GM21717 (cell line): ENCODE results near the gene GNAI1.
"Not testable (repeated sequence)": the region's sequence is repeated elsewhere in the genome, so short reads cannot be mapped to it uniquely, and the experiment has no call there.

ENCODE experiments used
- ATAC-seq: cut with Tn5 transposase; IDR thresholded peaks from one replicate; pipeline ENCODE4 v1.9.1; 2021; ENCODE audit warnings: mild to moderate bottlenecking, moderate library complexity; ENCODE audit not compliant: unreplicated experiment

GNAI1 gene

DNA sequence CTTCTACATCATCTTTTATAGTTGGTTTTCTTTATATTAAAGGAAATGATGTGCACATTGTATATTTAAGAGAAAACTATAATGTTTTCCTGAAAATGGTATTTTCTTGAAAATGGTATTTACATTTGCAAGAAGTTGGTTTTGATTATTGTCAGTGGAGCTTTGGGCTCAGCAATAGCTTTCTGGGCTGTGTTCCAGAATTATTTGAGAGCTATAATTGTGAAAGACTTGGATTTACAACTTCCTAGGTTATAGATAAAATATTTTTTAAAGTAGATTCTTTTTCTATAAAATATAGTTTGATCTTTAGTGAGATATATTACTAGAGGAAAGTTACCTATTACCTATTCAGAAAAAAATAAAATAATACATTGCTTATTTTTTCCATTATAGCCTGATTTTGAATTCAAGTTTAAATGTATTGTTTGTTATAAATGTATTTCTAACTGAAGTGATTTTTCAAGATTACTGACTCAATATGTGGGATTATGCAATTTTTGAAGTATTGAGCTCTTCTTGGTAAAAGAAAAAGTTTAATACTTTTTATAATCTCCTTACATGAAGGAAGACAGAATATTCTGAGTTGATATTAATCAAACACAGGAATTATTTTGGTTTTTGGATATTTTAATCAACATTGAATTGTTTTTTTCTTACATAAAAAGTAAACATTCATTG, 20.2 kb downstream of the GNAI1 start:
- no peak for ATAC-seq

DNA sequence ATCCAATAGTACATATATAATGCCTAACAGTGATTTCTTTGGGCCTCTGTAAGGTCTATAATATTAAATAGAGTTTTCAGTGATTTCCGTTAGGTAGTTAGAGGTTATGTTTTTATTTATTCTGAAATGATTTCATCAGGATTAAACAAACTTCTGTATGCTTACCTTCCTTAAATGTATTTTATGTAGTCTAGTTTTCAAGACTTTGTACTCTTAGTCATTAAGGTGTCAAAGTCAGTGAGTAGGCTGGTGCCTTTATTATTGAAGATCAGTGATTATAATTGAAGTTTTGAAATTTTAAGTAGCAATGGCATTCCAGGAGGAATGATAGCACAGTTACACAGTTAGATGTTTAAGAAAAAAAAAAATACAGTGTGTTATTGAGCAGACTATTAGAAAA, 20.7 kb downstream of the GNAI1 start:
- no peak for ATAC-seq

DNA sequence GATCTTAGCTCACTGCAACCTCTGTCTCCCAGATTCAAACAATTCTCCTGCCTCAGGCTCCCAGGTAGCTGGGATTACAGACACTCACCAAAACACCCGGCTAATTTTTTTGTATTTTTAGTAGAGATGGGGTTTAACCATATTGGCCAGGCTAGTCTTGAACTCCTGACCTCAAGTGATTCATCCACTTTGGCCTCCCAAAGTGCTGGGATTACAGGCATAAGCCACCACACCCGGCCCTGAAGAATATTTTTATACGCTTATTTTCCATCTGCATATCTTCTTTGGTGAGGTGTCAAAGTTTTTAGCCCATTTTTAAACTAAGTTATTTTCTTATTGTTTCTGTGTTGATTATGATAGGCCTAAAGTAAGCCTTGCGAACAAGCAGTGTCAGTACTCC, 23.1 kb downstream of the GNAI1 start:
- not testable (repeated sequence) for ATAC-seq

DNA sequence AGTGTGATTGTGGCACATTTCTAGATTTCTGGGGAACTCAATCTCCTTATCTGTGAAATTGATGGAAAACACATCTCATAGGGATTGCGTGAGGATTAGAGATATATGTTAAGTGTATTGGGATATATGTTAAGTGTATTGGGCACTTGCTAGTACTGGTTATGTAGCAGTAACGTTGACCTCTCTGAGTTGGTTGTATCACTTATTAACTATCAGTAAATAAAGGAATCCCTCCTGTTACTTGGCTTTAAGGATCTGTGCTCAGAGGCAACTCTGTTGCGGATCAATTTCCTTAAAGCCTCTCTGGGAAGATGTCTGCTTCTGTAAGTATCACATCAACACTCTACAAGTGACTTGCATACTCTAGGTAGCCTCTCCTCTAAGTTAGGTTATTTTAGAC, 25.2 kb downstream of the GNAI1 start:
- ATAC-seq: no peak

DNA sequence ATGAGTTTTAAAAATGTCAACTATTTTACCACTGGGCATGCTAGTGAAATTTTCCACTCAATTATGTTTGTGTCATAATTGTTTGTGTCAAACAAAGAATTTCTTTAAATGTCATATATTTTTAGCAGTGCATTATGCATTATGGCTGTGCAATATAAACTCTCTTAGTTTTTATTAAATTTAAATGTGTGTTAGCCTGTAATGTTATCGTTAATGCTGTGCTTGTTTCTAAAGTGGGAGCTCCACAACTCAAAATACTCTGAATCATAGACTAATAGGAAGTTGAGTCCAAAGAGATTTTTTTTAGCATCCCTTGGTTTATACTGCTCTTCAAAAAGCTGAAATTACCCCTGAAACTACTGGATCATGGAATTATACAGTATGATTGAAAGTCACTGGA, 26.8 kb downstream of the GNAI1 start:
- no peak for ATAC-seq

DNA sequence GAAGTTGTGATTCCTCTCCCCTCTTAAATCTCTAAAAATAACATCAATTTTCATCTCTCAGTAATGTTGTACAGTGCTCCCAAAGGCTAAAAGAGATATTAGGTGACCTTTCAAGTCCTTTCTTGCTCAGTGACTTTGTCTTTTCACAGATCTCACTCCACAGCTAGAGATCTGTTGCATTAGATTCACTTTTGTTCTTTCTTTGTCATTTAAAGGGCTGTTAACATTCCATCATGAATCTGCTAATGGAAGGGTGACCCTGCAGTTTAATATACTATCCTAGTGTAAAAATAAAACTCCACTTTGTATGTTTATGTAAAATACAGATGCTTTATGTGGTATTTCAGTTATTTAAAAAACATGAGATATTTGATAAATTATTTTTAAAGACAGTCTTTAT, 30.5 kb downstream of the GNAI1 start:
- no peak for ATAC-seq

DNA sequence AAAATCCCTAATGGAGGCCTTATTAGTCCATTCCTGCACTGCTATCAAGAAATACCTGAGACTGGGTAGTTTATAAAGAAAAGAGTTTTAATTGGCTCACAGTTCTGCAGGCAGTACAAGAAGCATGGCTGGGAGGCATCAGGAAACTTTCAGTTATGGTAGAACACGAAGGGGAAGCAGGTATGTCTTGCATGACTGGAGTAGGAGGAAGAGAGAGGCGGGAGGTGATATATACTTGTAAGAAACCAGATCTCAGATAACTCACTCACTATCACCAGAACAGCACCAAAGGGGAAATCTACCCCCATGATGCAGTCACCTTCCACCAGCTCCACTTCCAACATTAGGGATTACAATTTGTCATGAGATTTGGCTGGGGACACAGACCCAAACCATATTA, 35.8 kb downstream of the GNAI1 start:
- no peak for ATAC-seq

DNA sequence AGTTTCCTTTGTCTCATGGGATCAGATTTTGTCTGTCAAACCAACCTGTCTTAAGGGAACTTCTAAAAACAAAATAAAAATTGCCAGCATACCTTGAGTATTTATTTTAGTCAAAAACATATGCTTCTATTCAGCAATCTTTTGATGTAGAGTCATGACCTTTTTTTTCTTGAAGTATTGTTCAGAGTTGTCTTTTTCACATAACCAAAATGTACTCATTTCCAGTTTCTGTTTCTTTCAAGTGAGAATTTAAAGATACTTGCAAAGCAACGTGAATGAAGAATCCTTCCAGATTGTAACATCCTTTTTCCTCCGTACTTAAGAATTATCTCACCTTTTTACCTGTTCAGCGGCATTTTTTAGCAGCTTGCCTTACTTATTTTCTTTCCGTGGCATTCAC, 37.8 kb downstream of the GNAI1 start:
- ATAC-seq: no peak

DNA sequence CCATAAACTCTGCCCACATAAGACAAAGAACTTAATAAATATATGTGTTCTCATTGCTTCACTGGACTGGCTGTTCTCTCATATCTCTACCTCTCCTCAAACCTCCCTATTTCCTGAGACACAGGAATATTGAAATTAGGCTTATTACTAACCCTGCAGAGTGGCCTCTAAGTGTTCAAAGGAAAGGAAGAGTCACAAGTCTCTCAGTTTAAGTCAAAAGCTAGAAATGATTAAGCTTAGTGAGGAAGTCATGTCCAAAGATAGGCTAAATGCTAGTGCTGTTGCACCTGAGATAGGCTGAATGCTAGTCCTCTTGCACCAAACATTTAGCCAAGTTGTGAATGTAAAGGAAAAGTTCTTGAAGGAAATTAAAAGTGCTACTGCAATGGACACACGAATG, 41.1 kb downstream of the GNAI1 start:
- ATAC-seq: no peak

DNA sequence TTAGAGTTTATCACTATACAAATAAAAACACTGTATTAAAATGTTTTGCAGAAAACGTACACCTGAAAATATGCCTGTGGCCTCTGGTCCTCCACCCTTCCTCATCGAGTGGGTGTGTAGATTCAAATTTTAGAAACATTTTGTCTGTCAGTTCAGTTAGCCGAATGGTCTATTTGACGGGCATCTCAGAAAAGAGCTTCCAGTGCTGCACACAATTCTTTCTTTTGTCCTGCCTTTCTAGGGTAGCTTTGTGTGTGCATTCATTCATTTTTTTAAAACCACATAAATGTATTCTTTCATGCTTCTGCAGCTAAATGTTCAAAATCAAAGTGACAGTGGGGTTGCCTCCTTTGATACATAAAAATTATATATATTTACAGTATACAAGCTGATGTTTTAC, 46.8 kb downstream of the GNAI1 start:
- no peak for ATAC-seq

DNA sequence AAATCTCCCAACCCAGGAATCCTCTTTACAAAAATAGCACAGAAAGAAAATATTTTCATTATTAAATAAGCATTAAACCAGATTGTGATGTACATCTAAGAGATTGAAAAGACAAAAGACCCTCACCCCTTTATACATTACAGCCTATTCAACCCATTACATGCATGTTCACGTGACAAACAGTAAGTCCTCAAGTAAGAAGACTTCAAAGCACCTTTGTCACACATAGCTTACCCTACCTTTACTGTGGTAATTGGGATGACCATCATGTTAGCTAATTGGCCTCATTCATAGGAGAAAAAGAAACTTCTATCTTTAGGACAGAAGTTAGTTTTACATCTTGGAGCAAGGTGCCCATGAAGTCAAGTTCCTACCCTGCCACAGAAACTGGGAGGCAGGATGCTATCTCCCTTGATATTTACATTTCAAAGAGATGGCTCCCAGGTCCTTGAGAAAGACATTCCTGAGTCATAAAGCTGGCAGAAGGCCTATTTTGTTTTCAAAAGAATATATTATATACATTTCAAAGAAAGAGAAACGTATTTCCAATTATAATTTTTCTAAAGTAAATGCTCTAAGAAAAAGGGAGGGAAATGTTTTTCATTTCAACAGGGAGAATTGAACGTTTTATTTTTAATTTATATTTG, 48.1 kb downstream of the GNAI1 start:
- ATAC-seq: no peak

DNA sequence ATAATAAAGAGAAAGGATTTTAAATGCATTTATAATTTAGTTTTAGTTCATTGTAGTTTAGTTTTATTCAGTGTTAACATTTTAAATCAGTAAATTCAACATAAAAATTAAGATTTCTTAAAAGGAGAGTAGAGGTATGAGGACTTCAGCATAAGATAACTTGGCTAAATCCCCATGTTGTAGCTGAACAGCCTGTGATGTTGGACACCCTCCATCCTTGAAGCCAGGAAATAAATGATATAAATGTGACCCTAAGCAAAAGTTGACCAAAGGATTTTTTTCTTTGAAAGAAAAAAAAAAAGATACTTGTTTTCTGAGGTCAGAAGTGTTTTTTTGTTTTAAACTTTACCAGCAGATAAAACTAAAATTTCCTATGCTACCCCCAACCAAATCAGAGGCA, 48.7 kb downstream of the GNAI1 start:
- ATAC-seq: no peak

DNA sequence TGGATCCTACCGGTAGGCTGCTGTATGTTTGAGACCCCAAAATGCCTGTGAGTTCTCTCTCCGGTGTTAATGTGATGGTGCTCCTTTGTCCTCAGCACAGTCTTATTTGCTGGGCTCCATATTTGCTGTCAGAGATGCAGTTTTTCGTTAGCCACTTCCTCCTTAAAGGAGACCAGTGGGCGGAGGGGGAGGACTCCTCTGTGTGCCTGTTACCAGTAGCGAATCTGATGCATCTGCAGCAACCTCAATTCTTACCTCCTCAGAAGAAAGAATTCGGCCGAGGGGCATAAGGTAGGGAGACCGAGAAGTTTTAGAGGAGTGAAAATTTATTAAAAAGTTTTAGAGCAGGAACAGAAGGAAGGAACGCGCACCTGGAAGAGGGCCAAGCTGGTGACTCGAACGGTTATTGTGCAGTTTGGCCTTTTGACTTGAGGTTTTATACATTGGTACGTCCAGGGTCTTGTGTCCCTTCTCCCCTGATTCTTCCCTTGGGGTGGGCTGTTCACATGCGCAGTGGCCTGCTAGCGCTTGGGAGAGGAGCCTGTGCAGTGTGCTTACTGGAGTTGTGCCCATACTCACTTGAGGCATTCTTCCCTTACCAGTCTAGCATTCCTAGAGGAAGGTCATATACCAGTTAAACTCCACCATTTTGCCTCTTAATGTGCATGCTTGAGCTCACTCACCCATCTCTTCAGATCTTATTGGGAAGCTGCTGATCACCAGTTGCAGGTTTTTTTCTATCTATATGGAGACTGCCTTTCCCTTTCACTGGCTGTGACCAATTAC, 49.5 kb downstream of the GNAI1 start:
- ATAC-seq: no peak

DNA sequence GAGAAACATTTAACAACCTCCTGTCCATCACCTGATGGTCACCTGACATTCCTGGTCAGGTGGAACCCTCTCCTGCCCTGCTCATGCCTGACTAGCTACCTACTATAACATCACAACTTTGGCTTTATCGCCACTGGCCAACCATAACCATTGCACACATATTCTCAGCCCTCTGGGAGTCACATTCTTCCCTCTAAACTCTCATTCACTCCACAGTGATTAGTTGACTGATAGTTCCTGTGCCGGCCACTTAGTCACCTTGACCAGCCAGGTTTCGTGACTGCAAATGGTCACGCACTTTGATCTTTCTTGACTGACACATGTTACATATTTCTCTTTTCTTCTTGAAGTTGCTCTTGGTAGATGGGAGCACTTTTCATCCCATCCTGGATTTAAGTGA, 50.1 kb downstream of the GNAI1 start:
- ATAC-seq: no peak

DNA sequence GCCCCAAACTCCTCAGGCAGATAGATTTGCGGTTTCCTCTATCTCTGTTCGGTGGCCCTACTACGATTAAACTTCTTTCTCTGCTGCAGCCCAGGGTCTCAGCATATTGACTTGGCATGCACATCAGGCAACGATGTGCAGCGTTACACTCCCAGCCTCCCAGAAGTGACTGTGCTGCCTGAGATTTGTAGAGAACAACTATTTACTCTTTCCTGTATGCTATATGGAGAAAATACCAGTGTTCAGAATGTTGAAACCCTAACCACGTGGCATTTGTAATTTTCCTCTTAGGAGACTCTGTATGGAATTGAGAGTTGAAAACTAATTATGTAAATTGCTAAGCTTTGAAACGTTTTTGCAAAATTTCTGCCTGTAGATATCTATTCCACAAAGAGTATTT, 50.9 kb downstream of the GNAI1 start:
- no peak for ATAC-seq

DNA sequence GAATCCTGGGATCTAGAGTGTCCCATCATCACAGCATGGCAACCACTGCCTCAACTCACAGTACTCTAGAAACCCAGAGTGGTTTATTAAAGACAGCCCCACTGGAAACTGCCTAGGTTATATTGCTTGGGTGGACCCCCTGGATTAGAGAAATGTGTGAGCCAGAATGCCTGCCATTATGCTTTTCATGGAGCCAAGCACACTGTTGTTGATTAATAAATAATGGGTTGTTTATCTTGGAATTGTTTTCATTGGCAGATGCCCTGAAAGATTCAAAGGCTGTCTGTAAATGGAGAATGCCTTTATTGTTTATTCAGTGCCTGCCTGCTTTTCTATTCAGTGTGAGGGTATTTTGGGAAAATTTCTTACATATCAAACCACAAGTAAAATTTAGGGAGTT, 52.1 kb downstream of the GNAI1 start:
- no peak for ATAC-seq

DNA sequence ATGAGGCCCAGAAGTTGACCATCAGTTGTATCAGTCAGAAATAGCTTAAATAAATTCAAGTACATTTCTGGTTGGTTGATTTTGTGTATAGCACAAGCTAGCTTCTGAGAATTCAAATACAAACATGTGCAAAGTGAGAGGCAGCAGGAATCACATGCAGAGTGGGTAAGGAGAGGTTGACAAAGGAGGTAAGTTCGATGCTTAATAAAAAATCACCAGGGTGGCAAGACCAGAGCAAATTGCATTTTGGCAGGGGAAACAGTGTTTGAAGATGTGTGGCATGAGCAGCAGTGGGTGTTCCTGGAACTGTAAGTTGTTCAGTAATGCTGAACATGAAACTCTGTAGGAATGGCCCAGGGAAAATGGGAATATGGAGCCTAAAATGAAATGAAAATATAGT, 52.6 kb downstream of the GNAI1 start:
- ATAC-seq: no peak

DNA sequence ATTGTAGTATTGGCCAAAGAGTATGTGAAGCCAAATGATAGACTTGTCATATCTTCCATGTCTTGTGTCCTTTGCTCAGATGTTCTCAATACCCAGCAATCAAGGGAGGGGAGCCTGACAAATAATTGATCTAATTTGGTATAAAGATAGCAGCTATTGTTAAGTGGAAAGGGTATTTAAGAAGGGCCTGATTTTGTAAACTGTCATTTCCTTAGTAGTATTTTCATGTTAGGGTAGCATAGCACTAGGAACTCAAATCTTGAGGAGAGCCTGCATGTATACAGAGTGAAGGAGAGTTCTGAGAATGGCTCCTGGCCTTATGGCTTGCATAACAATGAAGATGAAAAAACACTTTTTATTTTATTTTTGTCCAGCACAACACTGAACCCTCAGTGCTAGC, 53.1 kb downstream of the GNAI1 start:
- ATAC-seq: no peak

DNA sequence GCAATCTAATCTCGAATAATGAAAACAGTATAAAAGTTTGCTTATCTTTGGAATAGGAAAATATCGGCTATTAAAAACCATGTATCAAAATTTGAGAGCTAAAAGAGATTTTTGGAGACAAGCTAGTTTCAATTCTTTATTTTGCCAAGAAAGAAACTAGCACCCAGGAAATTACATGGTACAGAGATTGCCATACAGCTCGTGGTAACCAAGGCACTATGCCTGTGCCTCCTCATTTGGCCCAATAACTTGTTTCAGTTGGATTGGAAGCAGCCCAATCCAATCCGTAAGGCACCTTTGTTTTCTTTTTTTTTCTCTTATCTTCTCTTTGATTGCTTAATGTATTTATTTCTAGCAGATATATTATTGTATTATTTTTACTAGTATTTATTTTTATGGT, 55.0 kb downstream of the GNAI1 start:
- no peak for ATAC-seq

DNA sequence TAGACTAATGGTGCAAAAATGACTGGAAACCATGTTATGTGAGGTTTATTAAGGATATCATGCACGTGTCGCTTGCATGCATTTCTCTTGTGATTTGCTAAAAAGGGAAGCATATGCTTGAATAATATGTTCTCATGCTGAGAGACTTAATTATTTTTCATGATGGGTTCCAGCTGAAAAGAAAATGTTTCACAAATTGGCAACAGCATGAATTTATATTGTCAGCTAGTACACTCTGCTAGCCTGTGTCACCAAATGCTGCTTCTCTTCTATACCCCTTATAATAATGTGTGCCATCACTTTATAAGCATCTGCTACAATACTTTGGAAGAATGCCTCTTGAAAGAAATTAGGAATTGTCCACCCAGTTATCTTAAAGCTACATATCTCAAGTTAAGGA, 63.0 kb downstream of the GNAI1 start:
- no peak for ATAC-seq

DNA sequence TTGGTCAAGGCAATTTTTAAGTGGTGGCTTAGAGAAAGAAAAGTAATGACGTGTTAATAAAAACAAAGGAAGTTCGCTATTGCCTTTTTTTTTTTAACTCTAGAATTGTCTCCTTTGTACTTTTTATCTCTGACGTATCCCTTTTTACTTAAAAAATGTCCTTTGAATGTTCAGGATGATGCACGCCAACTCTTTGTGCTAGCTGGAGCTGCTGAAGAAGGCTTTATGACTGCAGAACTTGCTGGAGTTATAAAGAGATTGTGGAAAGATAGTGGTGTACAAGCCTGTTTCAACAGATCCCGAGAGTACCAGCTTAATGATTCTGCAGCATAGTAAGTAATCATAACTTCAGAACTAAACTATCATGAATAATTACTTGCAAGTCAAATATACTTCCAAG, 64.4 kb downstream of the GNAI1 start:
- no peak for ATAC-seq

DNA sequence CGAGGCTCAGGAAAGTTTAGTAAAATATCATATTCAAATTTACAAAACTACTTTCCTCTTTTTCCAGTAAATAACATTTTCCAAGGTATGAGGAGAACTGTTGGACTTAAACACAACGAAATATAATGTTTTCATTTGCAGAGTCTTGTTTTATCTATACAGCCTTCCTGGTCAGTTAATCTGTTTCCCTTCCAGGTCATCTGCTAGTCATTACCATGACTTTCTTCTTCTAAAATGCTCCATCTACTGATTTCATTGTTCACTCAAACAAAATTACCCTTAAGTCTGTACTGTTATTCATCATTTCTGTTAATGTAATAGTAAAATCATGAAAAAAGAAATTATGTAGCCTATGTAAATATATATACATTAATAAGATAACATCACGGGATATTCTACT, 69.8 kb downstream of the GNAI1 start:
- no peak for ATAC-seq
